Activated B cell treated with CpG ODN at 0.5 μM for 24 hours (primary cell): ENCODE results near the gene AP1G1. TPM values are rescaled to one million over a fixed set of nuclear protein-coding genes. Genes with fewer than 3 reads are reported as not detected.

ENCODE experiments used
- ATAC-seq: fragments of 200-7000 bp; cut with Tn5 transposase; one replicate; pipeline ENCODE4 v1.10.0; 2021; ENCODE audit warnings: low read depth, mild to moderate bottlenecking, moderate library complexity
- CTCF ChIA-PET: fragments of 350-600 bp; sonication (Branson Sonifier 250); formaldehyde crosslinking; loops from one replicate; lab custom pipeline; 2021; ENCODE audit warnings: antibody characterized with exemption; lab: Charles Lee
- POLR2A ChIA-PET: fragments of 350-600 bp; sonication (Branson Sonifier 250); formaldehyde crosslinking; loops from one replicate; lab custom pipeline; 2021; ENCODE audit warnings: antibody characterized with exemption; lab: Charles Lee
- DNase-seq: peaks from one replicate; pipeline ENCODE4 v3.0.0; 2022
- H3K27ac Mint-ChIP-seq: one replicate; pipeline ENCODE4 v1.8.0; 2020; ENCODE audit warnings: mixed read lengths
- H3K27me3 Mint-ChIP-seq: one replicate; pipeline ENCODE4 v1.8.0; 2021; ENCODE audit warnings: mixed read lengths
- H3K36me3 Mint-ChIP-seq: one replicate; pipeline ENCODE4 v1.8.0; 2021; ENCODE audit warnings: low read depth, mixed read lengths
- H3K4me1 Mint-ChIP-seq: one replicate; pipeline ENCODE4 v1.8.0; 2021; ENCODE audit warnings: mixed read lengths
- H3K4me3 Mint-ChIP-seq: one replicate; pipeline ENCODE4 v1.8.0; 2020; ENCODE audit warnings: mild to moderate bottlenecking, mixed read lengths
- H3K9me3 Mint-ChIP-seq: one replicate; pipeline ENCODE4 v1.8.0; 2020; ENCODE audit warnings: mixed read lengths
- CTCF ChIP-seq: fragments of 200-600 bp; IDR thresholded peaks from one replicate; pipeline ENCODE4 v1.8.0; 2022; ENCODE audit warnings: antibody characterized with exemption, mild to moderate bottlenecking
- intact Hi-C: fragments of 100-400 bp; cut with micrococcal nuclease; formaldehyde crosslinking; loops from one replicate; pipeline ENCODE4 v1.15.1; 2024
- total RNA-seq: library from RNA; stranded (reverse); gene quantifications from 2 replicates; pipeline ENCODE4 v1.2.3, GENCODE V29; 2022

AP1G1 gene
- total RNA-seq, 1 donor from 2014 or later: 120 TPM

GRCh38 chr16:71712501-71712900, 96.1 kb downstream of the AP1G1 start:
- intact Hi-C loops: no loop called here
- POLR2A ChIA-PET: no interaction called here
- ATAC-seq (no peak), DNase-seq (no peak)
- H3K36me3 Mint-ChIP-seq: peaks cover 21% of the 10 kb centered on the region
- no peaks in the 10 kb centered on the region for H3K9me3 Mint-ChIP-seq
- no peak overlapping the region for H3K27ac Mint-ChIP-seq
- H3K4me3 Mint-ChIP-seq: no peak overlapping the region
- CTCF ChIA-PET: no interaction called here
- no peaks in the 10 kb centered on the region for H3K27me3 Mint-ChIP-seq
- H3K4me1 Mint-ChIP-seq: peaks cover 7% of the 10 kb centered on the region
- no peak for TF ChIP-seq CTCF

DNA sequence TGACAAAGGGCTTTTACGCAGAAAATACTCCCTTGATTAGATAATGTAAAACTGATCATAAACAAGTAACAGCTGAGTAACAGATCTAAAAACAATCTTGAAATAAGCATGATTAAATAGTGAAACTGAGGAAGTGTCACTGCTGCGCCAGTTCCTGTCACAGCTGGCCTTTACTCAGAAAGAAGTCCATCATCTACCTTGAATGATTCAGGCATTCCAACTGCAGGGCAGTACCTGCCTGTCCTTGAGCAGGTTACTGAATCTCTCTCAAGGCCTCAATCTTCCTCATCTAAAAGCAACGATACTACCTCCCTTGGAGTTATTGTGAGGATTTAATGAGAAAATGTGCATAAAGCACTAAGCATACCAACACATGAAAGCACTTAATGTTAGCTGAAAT, 96.8 kb downstream of the AP1G1 start:
- intact Hi-C loops: no loop called here
- ChIA-PET POLR2A (no interaction called here), CTCF (no interaction called here)
- H3K9me3 Mint-ChIP-seq: no peaks in the 10 kb centered on the region
- H3K4me1 Mint-ChIP-seq: peaks cover 8% of the 10 kb centered on the region
- ATAC-seq (no peak), DNase-seq (no peak)
- no peaks in the 10 kb centered on the region for H3K27me3 Mint-ChIP-seq
- TF ChIP-seq CTCF: no peak
- no peak overlapping the region for H3K27ac Mint-ChIP-seq
- no peak overlapping the region for H3K4me3 Mint-ChIP-seq
- H3K36me3 Mint-ChIP-seq: peaks cover 21% of the 10 kb centered on the region

DNA sequence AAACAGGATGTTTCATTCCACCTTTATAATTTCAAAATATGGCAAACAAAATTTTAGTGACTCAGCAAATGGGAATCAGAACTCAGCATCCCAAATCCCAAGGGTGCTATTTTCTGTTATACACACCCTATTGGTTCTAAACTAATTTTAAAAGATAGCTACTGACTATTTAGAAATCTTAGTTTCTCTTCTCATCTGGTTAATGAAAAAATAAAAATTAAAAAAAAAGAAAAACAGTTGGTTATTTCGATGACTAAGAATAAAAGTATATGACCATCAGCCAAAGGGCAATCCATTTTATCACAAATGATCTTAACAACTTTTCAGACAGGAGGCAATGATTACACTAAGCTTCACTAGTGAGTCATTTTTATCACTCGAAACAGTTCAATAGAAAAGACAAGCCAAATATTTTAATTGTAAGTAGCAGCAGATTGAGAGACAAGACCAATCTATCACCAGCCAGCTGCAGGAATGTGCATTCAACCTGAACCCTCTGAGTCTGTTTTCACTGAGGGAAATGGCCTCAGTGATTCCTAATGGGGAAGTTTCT, 99.3 kb downstream of the AP1G1 start:
- Mint-ChIP-seq H3K27ac (no peak overlapping the region), H3K4me1 (peaks cover 8% of the 10 kb centered on the region)
- CTCF ChIA-PET: no interaction called here

DNA sequence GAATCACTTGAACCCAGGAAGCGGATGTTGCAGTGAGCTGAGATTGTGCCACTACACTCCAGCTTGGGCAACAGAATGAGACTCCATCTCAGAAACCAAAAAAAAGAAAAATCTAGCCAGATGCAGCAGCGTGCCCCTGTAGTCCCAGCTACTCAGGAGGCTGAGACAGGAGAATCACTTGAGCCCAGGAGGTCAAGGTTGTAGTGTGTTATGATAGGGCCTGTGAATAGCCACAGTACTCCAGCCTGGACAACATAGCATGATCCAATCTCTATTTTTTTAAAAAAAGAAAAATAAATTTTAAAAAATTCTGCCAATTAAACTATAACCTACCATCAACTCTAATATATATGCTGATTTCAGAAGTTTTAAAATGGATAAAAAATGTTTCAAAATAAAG, 99.9 kb downstream of the AP1G1 start:
- peaks cover 8% of the 10 kb centered on the region for H3K4me1 Mint-ChIP-seq
- DNase-seq: no peak
- CTCF ChIA-PET: no interaction called here
- no peaks in the 10 kb centered on the region for H3K9me3 Mint-ChIP-seq
- peaks cover 14% of the 10 kb centered on the region for H3K36me3 Mint-ChIP-seq
- H3K27ac Mint-ChIP-seq: no peak overlapping the region
- intact Hi-C loops: no loop called here
- no peak for TF ChIP-seq CTCF
- no peaks in the 10 kb centered on the region for H3K27me3 Mint-ChIP-seq
- ATAC-seq: no peak
- POLR2A ChIA-PET: no interaction called here
- no peak overlapping the region for H3K4me3 Mint-ChIP-seq

More for the DNA sequence above, 99.3 kb downstream of the AP1G1 start:
- POLR2A ChIA-PET: no interaction called here
- intact Hi-C loops: no loop called here
- no peak for TF ChIP-seq CTCF
- no peaks in the 10 kb centered on the region for H3K9me3 Mint-ChIP-seq
- ATAC-seq: no peak
- peaks cover 14% of the 10 kb centered on the region for H3K36me3 Mint-ChIP-seq
- H3K4me3 Mint-ChIP-seq: no peak overlapping the region
- DNase-seq: no peak
- no peaks in the 10 kb centered on the region for H3K27me3 Mint-ChIP-seq

GRCh38 chr16:71707199-71707598, 101.4 kb downstream of the AP1G1 start:
- Mint-ChIP-seq H3K27me3 (no peaks in the 10 kb centered on the region), H3K4me1 (peaks cover 8% of the 10 kb centered on the region), H3K4me3 (no peak overlapping the region), H3K36me3 (peaks cover 18% of the 10 kb centered on the region), H3K9me3 (no peaks in the 10 kb centered on the region), H3K27ac (no peak overlapping the region)
- no peak for DNase-seq
- intact Hi-C loops: no loop called here
- CTCF ChIA-PET: interaction anchor here (0.6 to 1.0 kb wide), 2 partner anchors 70 to 96 kb away, joined by 3 read pairs; no protein-coding TSS in a partner anchor
- POLR2A ChIA-PET: no interaction called here
- TF ChIP-seq CTCF: no peak
- ATAC-seq: no peak
